ENCODE measurements around the gene ZNF69.
"Not testable (repeated sequence)": the region's sequence is repeated elsewhere in the genome, so short reads cannot be mapped to it uniquely, and the experiment has no call there.

Gene ZNF69

GRCh38 chr19:11925651-11926187 lies 38.1 kb downstream of the ZNF69 start:
- peak overlapping the region; percentile 64 for H3K4me2 ChIP-seq (ENCODE audit: low read length)
- not testable (repeated sequence) for H3K4ac ChIP-seq (ENCODE audit: low read depth, low read length); H3K27ac ChIP-seq (ENCODE audit: low read depth, low read length); H3K4me1 ChIP-seq (ENCODE audit: control insufficient read depth, low read depth, low read length); H4K8ac ChIP-seq (ENCODE audit: low read depth, low read length); H3K23ac ChIP-seq (ENCODE audit: low read length); H4K5ac ChIP-seq (ENCODE audit: low read length); H2BK15ac ChIP-seq (replicated peaks; ENCODE audit: low read depth); H3K79me1 ChIP-seq (ENCODE audit: low read length); H2BK5ac ChIP-seq (ENCODE audit: low read length); H3K36me3 ChIP-seq (ENCODE audit: control insufficient read depth, insufficient read depth, low read length); H3K79me2 ChIP-seq (ENCODE audit: control insufficient read depth, insufficient read depth, low read length); H3K27me3 ChIP-seq (ENCODE audit: insufficient read depth, low read length, poor library complexity); H2AK5ac ChIP-seq (ENCODE audit: low read length); H2BK120ac ChIP-seq (ENCODE audit: low read depth, low read length)
- WGBS (ENCODE audit: extremely low coverage, insufficient coverage, low lambda C conversion rate): no CpG with 5 or more reads among the region's 10 CpGs
- peak overlapping the region; percentile 98 for H3K9ac ChIP-seq (ENCODE audit: low read length)
- H3K4me3 ChIP-seq (ENCODE audit: low read length): peak overlapping the region; percentile 84
- H3K56ac ChIP-seq (ENCODE audit: low read length): peak overlapping the region; percentile 97
- H3K18ac ChIP-seq (ENCODE audit: low read length): peak overlapping the region; percentile 25
- DNase-seq: peak; percentile 2

GRCh38 chr19:11927227-11927626 lies 39.6 kb downstream of the ZNF69 start:
- no peak overlapping the region for H4K8ac ChIP-seq (ENCODE audit: low read depth, low read length)
- H4K5ac ChIP-seq (ENCODE audit: low read length): no peak overlapping the region
- H3K4me1 ChIP-seq (ENCODE audit: control insufficient read depth, low read depth, low read length): no peaks in the 10 kb centered on the region
- no CpG with 5 or more reads among the region's 3 CpGs for WGBS (ENCODE audit: extremely low coverage, insufficient coverage, low lambda C conversion rate)
- H3K4me2 ChIP-seq (ENCODE audit: low read length): no peak overlapping the region
- no peak overlapping the region for H3K18ac ChIP-seq (ENCODE audit: low read length)
- H2BK5ac ChIP-seq (ENCODE audit: low read length): no peak overlapping the region
- no peak overlapping the region for H3K27ac ChIP-seq (ENCODE audit: low read depth, low read length)
- H3K27me3 ChIP-seq (ENCODE audit: insufficient read depth, low read length, poor library complexity): peaks cover 2% of the 10 kb centered on the region
- no peak overlapping the region for H3K4me3 ChIP-seq (ENCODE audit: low read length)
- no peak overlapping the region for H3K9ac ChIP-seq (ENCODE audit: low read length)
- no peak overlapping the region for H2AK5ac ChIP-seq (ENCODE audit: low read length)
- no peaks in the 10 kb centered on the region for H3K79me2 ChIP-seq (ENCODE audit: control insufficient read depth, insufficient read depth, low read length)
- no peak overlapping the region for H3K56ac ChIP-seq (ENCODE audit: low read length)
- no peak overlapping the region for H3K4ac ChIP-seq (ENCODE audit: low read depth, low read length)
- H3K23ac ChIP-seq (ENCODE audit: low read length): no peak overlapping the region
- DNase-seq: no peak
- H3K36me3 ChIP-seq (ENCODE audit: control insufficient read depth, insufficient read depth, low read length): no peaks in the 10 kb centered on the region
- peaks cover 6% of the 10 kb centered on the region for H3K79me1 ChIP-seq (ENCODE audit: low read length)
- H2BK120ac ChIP-seq (ENCODE audit: low read depth, low read length): no peak overlapping the region
- no peak overlapping the region for H2BK15ac ChIP-seq (replicated peaks; ENCODE audit: low read depth)

GRCh38 chr19:11931051-11931450 lies 43.5 kb downstream of the ZNF69 start:
- Histone ChIP-seq H3K4ac (ENCODE audit: low read depth, low read length) (no peak overlapping the region), H2BK120ac (ENCODE audit: low read depth, low read length) (no peak overlapping the region), H3K27me3 (ENCODE audit: insufficient read depth, low read length, poor library complexity) (peaks cover 2% of the 10 kb centered on the region), H2BK5ac (ENCODE audit: low read length) (no peak overlapping the region), H2AK5ac (ENCODE audit: low read length) (no peak overlapping the region), H4K5ac (ENCODE audit: low read length) (no peak overlapping the region), H2BK15ac (replicated peaks; ENCODE audit: low read depth) (no peak overlapping the region), H3K23ac (ENCODE audit: low read length) (no peak overlapping the region), H3K4me3 (ENCODE audit: low read length) (no peak overlapping the region), H3K79me1 (ENCODE audit: low read length) (peaks cover 7% of the 10 kb centered on the region), H3K79me2 (ENCODE audit: control insufficient read depth, insufficient read depth, low read length) (peaks cover 1% of the 10 kb centered on the region), H3K9ac (ENCODE audit: low read length) (no peak overlapping the region), H3K18ac (ENCODE audit: low read length) (no peak overlapping the region), H3K36me3 (ENCODE audit: control insufficient read depth, insufficient read depth, low read length) (no peaks in the 10 kb centered on the region), H3K4me1 (ENCODE audit: control insufficient read depth, low read depth, low read length) (no peaks in the 10 kb centered on the region), H4K8ac (ENCODE audit: low read depth, low read length) (no peak overlapping the region), H3K27ac (ENCODE audit: low read depth, low read length) (no peak overlapping the region), H3K4me2 (ENCODE audit: low read length) (no peak overlapping the region), H3K56ac (ENCODE audit: low read length) (no peak overlapping the region)
- no peak for DNase-seq
- no CpG with 5 or more reads among the region's 3 CpGs for WGBS (ENCODE audit: extremely low coverage, insufficient coverage, low lambda C conversion rate)

GRCh38 chr19:11931513-11931912 lies 43.9 kb downstream of the ZNF69 start:
- Histone ChIP-seq H4K8ac (ENCODE audit: low read depth, low read length) (no peak overlapping the region), H3K4ac (ENCODE audit: low read depth, low read length) (no peak overlapping the region), H3K27ac (ENCODE audit: low read depth, low read length) (no peak overlapping the region), H3K79me2 (ENCODE audit: control insufficient read depth, insufficient read depth, low read length) (peaks cover 1% of the 10 kb centered on the region), H3K56ac (ENCODE audit: low read length) (no peak overlapping the region), H2BK120ac (ENCODE audit: low read depth, low read length) (no peak overlapping the region), H3K79me1 (ENCODE audit: low read length) (peaks cover 7% of the 10 kb centered on the region), H3K4me3 (ENCODE audit: low read length) (no peak overlapping the region), H4K5ac (ENCODE audit: low read length) (no peak overlapping the region), H3K18ac (ENCODE audit: low read length) (no peak overlapping the region), H3K4me2 (ENCODE audit: low read length) (no peak overlapping the region), H3K27me3 (ENCODE audit: insufficient read depth, low read length, poor library complexity) (peaks cover 2% of the 10 kb centered on the region), H3K36me3 (ENCODE audit: control insufficient read depth, insufficient read depth, low read length) (no peaks in the 10 kb centered on the region), H2BK5ac (ENCODE audit: low read length) (no peak overlapping the region), H3K4me1 (ENCODE audit: control insufficient read depth, low read depth, low read length) (no peaks in the 10 kb centered on the region), H3K23ac (ENCODE audit: low read length) (no peak overlapping the region), H2AK5ac (ENCODE audit: low read length) (no peak overlapping the region), H2BK15ac (replicated peaks; ENCODE audit: low read depth) (no peak overlapping the region), H3K9ac (ENCODE audit: low read length) (no peak overlapping the region)
- no peak for DNase-seq
- no CpG with 5 or more reads among the region's 3 CpGs for WGBS (ENCODE audit: extremely low coverage, insufficient coverage, low lambda C conversion rate)

- not testable (repeated sequence) for H3K4me1 ChIP-seq (ENCODE audit: control insufficient read depth, low read depth, low read length); H3K9ac ChIP-seq (ENCODE audit: low read length); H3K36me3 ChIP-seq (ENCODE audit: control insufficient read depth, insufficient read depth, low read length); H3K4ac ChIP-seq (ENCODE audit: low read depth, low read length); H2BK5ac ChIP-seq (ENCODE audit: low read length); H3K27me3 ChIP-seq (ENCODE audit: insufficient read depth, low read length, poor library complexity); H2AK5ac ChIP-seq (ENCODE audit: low read length); H2BK15ac ChIP-seq (replicated peaks; ENCODE audit: low read depth); H3K27ac ChIP-seq (ENCODE audit: low read depth, low read length); H3K4me2 ChIP-seq (ENCODE audit: low read length); H2BK120ac ChIP-seq (ENCODE audit: low read depth, low read length); H3K4me3 ChIP-seq (ENCODE audit: low read length); H4K8ac ChIP-seq (ENCODE audit: low read depth, low read length); H3K79me2 ChIP-seq (ENCODE audit: control insufficient read depth, insufficient read depth, low read length); H3K18ac ChIP-seq (ENCODE audit: low read length); DNase-seq; H3K23ac ChIP-seq (ENCODE audit: low read length); H4K5ac ChIP-seq (ENCODE audit: low read length); H3K79me1 ChIP-seq (ENCODE audit: low read length); H3K56ac ChIP-seq (ENCODE audit: low read length)
- WGBS (ENCODE audit: extremely low coverage, insufficient coverage, low lambda C conversion rate): no CpG with 5 or more reads among the region's 3 CpGs
Measured at GRCh38 chr19:11935829-11936228, 48.2 kb downstream of the ZNF69 start.

- not testable (repeated sequence) for DNase-seq; H3K4me3 ChIP-seq (ENCODE audit: low read length); H2BK5ac ChIP-seq (ENCODE audit: low read length); H4K8ac ChIP-seq (ENCODE audit: low read depth, low read length); H3K79me1 ChIP-seq (ENCODE audit: low read length); H3K36me3 ChIP-seq (ENCODE audit: control insufficient read depth, insufficient read depth, low read length); H2AK5ac ChIP-seq (ENCODE audit: low read length); H3K18ac ChIP-seq (ENCODE audit: low read length); H3K4me1 ChIP-seq (ENCODE audit: control insufficient read depth, low read depth, low read length); H3K4me2 ChIP-seq (ENCODE audit: low read length); H3K27ac ChIP-seq (ENCODE audit: low read depth, low read length); H3K79me2 ChIP-seq (ENCODE audit: control insufficient read depth, insufficient read depth, low read length); H4K5ac ChIP-seq (ENCODE audit: low read length); H3K9ac ChIP-seq (ENCODE audit: low read length); H3K27me3 ChIP-seq (ENCODE audit: insufficient read depth, low read length, poor library complexity); H3K4ac ChIP-seq (ENCODE audit: low read depth, low read length); H2BK120ac ChIP-seq (ENCODE audit: low read depth, low read length); H2BK15ac ChIP-seq (replicated peaks; ENCODE audit: low read depth); H3K56ac ChIP-seq (ENCODE audit: low read length); H3K23ac ChIP-seq (ENCODE audit: low read length)
- no CpG with 5 or more reads among the region's 3 CpGs for WGBS (ENCODE audit: extremely low coverage, insufficient coverage, low lambda C conversion rate)
Measured at GRCh38 chr19:11938383-11938782, 50.8 kb downstream of the ZNF69 start.

Data from mesendoderm (in vitro differentiated cells).